A673 (cell line): Measurements from ENCODE around the gene ENTPD8. TPM values are rescaled to one million over a fixed set of nuclear protein-coding genes. Genes with fewer than 3 reads are reported as not detected.

Experiments
- BruUV-seq: library from RNA; stranded (reverse); fragments of 400-500 nt; replicated peaks from 2 replicates; lab custom pipeline; 2021; lab: Mats Ljungman, UMichigan
- CTCF ChIA-PET: fragments of 300-600 bp; sonication (Branson Sonifier 250); formaldehyde crosslinking; loops from one replicate; lab custom pipeline; 2022; ENCODE audit warnings: antibody characterized with exemption; lab: Charles Lee
- POLR2A ChIA-PET: fragments of 300-600 bp; sonication (Branson Sonifier 250); formaldehyde crosslinking; loops from one replicate; lab custom pipeline; 2022; ENCODE audit warnings: antibody characterized with exemption; ENCODE audit not compliant: low non-redundant PET; lab: Charles Lee
- DNase-seq: peaks from one replicate; pipeline ENCODE4 v3.0.0-alpha.2; 2015; ENCODE audit warnings: low spot score
- H3K27ac ChIP-seq: fragments of 200-600 bp; sonication (generic); 2 replicates; pipeline ENCODE4 v1.5.1; 2016; ENCODE audit warnings: mixed run types, low read depth, mild to moderate bottlenecking, mixed read lengths, antibody characterized with exemption, low read length; ENCODE audit not compliant: poor library complexity, severe bottlenecking
- H3K27me3 ChIP-seq: fragments of 200-600 bp; sonication (generic); replicated peaks from 2 replicates; pipeline ENCODE4 v1.6.1; 2017; ENCODE audit warnings: mixed run types, low read depth, mild to moderate bottlenecking, mixed read lengths, antibody characterized with exemption, low read length; ENCODE audit not compliant: insufficient read depth, poor library complexity
- H3K36me3 ChIP-seq: fragments of 200-600 bp; sonication (generic); 2 replicates; pipeline ENCODE4 v1.6.1; 2016; ENCODE audit warnings: mixed run types, mild to moderate bottlenecking, mixed read lengths, antibody characterized with exemption, low read length; ENCODE audit not compliant: insufficient read depth, poor library complexity, severe bottlenecking
- H3K4me1 ChIP-seq: fragments of 200-600 bp; sonication (generic); 2 replicates; pipeline ENCODE4 v1.6.1; 2017; ENCODE audit warnings: mixed run types, mild to moderate bottlenecking, mixed read lengths, antibody characterized with exemption, low read length; ENCODE audit not compliant: insufficient read depth, poor library complexity, severe bottlenecking
- H3K4me3 ChIP-seq: fragments of 200-600 bp; sonication (generic); 2 replicates; pipeline ENCODE4 v1.5.1; 2016; ENCODE audit warnings: low read depth, mixed run types, mild to moderate bottlenecking, mixed read lengths, low read length; ENCODE audit not compliant: poor library complexity, severe bottlenecking
- H3K9me3 ChIP-seq: fragments of 200-600 bp; sonication (generic); 2 replicates; pipeline ENCODE4 v1.6.1; 2016; ENCODE audit warnings: mixed run types, low read depth, mild to moderate bottlenecking, mixed read lengths, antibody characterized with exemption, low read length; ENCODE audit not compliant: poor library complexity, severe bottlenecking
- EZH2 ChIP-seq: fragments of 200-600 bp; sonication (generic); IDR thresholded peaks from 2 replicates; pipeline ENCODE4 v1.6.1; 2017; ENCODE audit warnings: borderline replicate concordance, low read depth, mild to moderate bottlenecking, mixed read lengths, antibody characterized with exemption, low read length; ENCODE audit not compliant: poor library complexity, severe bottlenecking
- intact Hi-C: fragments of 100-400 bp; cut with micrococcal nuclease; formaldehyde crosslinking; loops from one replicate; pipeline ENCODE4 v1.10.0; 2022; ENCODE audit not compliant: unreplicated experiment
- total RNA-seq: library from RNA; stranded (reverse); gene quantifications from 2 replicates; pipeline ENCODE4 v1.2.3, GENCODE V29; 2021
- TF ChIP-seq, protein P1 (sequence below): fragments of 300-800, 200-600 bp; sonication (generic); conservative IDR thresholded peaks from 2 replicates; pipeline ENCODE4 v1.5.1; 2017; ENCODE audit warnings: low read depth, mild to moderate bottlenecking, antibody characterized with exemption, low read length, moderate library complexity, mixed read lengths

The ENTPD8 gene
- total RNA-seq, 1 experiment from 2014 or later = not detected

- POLR2A ChIA-PET = no interaction called here
- intact Hi-C loops = no loop called here
- H3K27me3 ChIP-seq = no peaks in the 10 kb centered on the region
- H3K4me1 ChIP-seq = no peaks in the 10 kb centered on the region
- no peaks in the 10 kb centered on the region for H3K36me3 ChIP-seq
- BruUV-seq = no TSS peak
- no peak overlapping the region for H3K4me3 ChIP-seq
- TF ChIP-seq EZH2 = no peak
- no peaks in the 10 kb centered on the region for H3K9me3 ChIP-seq
- no peak overlapping the region for H3K27ac ChIP-seq
- DNase-seq = no peak
- CTCF ChIA-PET = interaction anchor here (0.7 kb wide), 1 partner anchor 144 kb away, joined by 3 read pairs; no protein-coding TSS in a partner anchor
Observed at GRCh38 chr9:137435980-137436760, 5.0 kb downstream of the ENTPD8 start.

- ChIA-PET POLR2A (no interaction called here), CTCF (no interaction called here)
- Histone ChIP-seq H3K27ac (no peak overlapping the region), H3K4me3 (no peak overlapping the region), H3K36me3 (no peaks in the 10 kb centered on the region), H3K27me3 (no peaks in the 10 kb centered on the region), H3K4me1 (no peaks in the 10 kb centered on the region), H3K9me3 (no peaks in the 10 kb centered on the region)
- TF ChIP-seq, protein P1, sequence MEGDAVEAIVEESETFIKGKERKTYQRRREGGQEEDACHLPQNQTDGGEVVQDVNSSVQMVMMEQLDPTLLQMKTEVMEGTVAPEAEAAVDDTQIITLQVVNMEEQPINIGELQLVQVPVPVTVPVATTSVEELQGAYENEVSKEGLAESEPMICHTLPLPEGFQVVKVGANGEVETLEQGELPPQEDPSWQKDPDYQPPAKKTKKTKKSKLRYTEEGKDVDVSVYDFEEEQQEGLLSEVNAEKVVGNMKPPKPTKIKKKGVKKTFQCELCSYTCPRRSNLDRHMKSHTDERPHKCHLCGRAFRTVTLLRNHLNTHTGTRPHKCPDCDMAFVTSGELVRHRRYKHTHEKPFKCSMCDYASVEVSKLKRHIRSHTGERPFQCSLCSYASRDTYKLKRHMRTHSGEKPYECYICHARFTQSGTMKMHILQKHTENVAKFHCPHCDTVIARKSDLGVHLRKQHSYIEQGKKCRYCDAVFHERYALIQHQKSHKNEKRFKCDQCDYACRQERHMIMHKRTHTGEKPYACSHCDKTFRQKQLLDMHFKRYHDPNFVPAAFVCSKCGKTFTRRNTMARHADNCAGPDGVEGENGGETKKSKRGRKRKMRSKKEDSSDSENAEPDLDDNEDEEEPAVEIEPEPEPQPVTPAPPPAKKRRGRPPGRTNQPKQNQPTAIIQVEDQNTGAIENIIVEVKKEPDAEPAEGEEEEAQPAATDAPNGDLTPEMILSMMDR = no peak
- no peak for TF ChIP-seq EZH2
- intact Hi-C loops = no loop called here
- no peak for DNase-seq
- no TSS peak for BruUV-seq
Observed at GRCh38 chr9:137435381-137435891, 5.7 kb downstream of the ENTPD8 start.

- no peaks in the 10 kb centered on the region for H3K4me1 ChIP-seq
- POLR2A ChIA-PET = no interaction called here
- TF ChIP-seq EZH2 = no peak
- TF ChIP-seq, protein P1 = no peak
- BruUV-seq = no TSS peak
- no peaks in the 10 kb centered on the region for H3K9me3 ChIP-seq
- DNase-seq = no peak
- intact Hi-C loops = no loop called here
- H3K27ac ChIP-seq = no peak overlapping the region
- H3K4me3 ChIP-seq = no peak overlapping the region
- no peaks in the 10 kb centered on the region for H3K27me3 ChIP-seq
- no peaks in the 10 kb centered on the region for H3K36me3 ChIP-seq
- CTCF ChIA-PET = no interaction called here
Observed at GRCh38 chr9:137434498-137435380, 6.4 kb downstream of the ENTPD8 start.
